BE2C (cell line): Measurements from ENCODE around the gene TECPR2.

Source experiments
- DNase-seq: peaks from one replicate; pipeline ENCODE4 v3.0.0-alpha.2; 2020
- H3K27me3 ChIP-seq: fragments of 250-450 bp; sonication (Bioruptor Pico); 2 replicates; pipeline ENCODE4 v1.5.1; 2020; ENCODE audit warnings: mild to moderate bottlenecking
- H3K36me3 ChIP-seq: fragments of 250-450 bp; sonication (Bioruptor Pico); 2 replicates; pipeline ENCODE4 v1.5.1; 2020; ENCODE audit warnings: mild to moderate bottlenecking
- H3K4me1 ChIP-seq: fragments of 250-450 bp; sonication (Bioruptor Pico); 2 replicates; pipeline ENCODE4 v1.5.1; 2020
- H3K4me3 ChIP-seq: 2 replicates; pipeline ENCODE4 v1.5.1; 2011; ENCODE audit warnings: low read depth, low read length
- H3K9me3 ChIP-seq: fragments of 250-450 bp; sonication (Bioruptor Pico); 2 replicates; pipeline ENCODE4 v1.5.1; 2020
- TF ChIP-seq, protein P1 (sequence below): IDR thresholded peaks from 2 replicates; pipeline ENCODE4 v1.5.1; 2012; ENCODE audit warnings: mild to moderate bottlenecking, low read depth, low read length

The TECPR2 gene

DNA sequence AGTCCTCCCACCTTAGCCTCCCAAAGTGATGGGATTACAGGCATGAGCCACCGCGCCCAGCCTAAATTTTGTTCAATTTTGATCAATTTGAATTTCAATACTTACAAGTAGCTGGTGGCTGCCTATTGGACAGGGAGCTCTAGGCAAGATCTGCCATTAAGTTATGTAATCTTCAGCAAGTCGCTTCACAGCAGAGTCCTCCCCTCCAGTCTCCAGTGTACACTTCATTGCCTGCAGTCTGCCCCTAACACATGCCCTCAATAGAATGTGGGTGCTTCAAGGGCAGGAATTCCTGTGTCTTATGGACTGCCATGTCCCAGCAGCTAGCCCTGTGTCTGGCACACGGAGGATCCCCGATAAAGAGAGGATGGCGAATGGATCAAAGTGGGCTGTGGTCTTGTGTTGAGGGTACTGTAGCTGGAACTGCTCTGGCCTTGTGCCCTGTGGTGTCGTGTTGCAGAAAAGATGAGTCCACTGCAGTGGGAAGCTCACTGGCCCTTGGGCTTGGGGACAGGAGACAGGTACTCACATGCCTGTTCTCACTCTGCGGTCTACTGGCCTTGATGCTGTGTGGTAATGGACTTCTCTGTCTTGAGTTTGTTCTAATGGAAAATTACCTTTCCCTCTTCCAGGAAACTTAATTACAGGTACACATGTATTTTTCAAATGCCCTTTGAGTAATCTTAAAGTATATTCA is 67.6 kb downstream of the TECPR2 start:
- Histone ChIP-seq H3K9me3 (no peaks in the 10 kb centered on the region), H3K4me3 (no peak overlapping the region)

DNA sequence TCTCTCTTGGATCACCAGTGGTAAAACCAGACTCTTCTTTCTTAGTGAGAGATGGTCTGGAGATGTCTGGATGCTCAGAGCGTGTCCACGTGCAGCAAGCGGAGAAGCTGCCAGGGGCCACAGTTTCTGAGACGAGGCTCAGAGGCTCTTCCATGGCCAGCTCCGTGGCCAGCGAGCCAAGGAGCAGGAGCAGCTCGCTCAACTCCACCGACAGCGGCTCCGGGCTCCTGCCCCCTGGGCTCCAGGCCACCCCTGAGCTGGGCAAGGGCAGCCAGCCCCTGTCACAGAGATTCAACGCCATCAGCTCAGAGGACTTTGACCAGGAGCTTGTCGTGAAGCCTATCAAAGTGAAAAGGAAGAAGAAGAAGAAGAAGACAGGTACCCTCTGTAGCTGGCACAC is 69.0 kb downstream of the TECPR2 start:
- no peaks in the 10 kb centered on the region for H3K4me1 ChIP-seq
- no peaks in the 10 kb centered on the region for H3K9me3 ChIP-seq
- no peak for DNase-seq
- TF ChIP-seq, protein P1, sequence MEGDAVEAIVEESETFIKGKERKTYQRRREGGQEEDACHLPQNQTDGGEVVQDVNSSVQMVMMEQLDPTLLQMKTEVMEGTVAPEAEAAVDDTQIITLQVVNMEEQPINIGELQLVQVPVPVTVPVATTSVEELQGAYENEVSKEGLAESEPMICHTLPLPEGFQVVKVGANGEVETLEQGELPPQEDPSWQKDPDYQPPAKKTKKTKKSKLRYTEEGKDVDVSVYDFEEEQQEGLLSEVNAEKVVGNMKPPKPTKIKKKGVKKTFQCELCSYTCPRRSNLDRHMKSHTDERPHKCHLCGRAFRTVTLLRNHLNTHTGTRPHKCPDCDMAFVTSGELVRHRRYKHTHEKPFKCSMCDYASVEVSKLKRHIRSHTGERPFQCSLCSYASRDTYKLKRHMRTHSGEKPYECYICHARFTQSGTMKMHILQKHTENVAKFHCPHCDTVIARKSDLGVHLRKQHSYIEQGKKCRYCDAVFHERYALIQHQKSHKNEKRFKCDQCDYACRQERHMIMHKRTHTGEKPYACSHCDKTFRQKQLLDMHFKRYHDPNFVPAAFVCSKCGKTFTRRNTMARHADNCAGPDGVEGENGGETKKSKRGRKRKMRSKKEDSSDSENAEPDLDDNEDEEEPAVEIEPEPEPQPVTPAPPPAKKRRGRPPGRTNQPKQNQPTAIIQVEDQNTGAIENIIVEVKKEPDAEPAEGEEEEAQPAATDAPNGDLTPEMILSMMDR: no peak
- H3K4me3 ChIP-seq: no peak overlapping the region
- H3K36me3 ChIP-seq: no peaks in the 10 kb centered on the region
- H3K27me3 ChIP-seq: no peaks in the 10 kb centered on the region

More for the DNA sequence above, 67.6 kb downstream of the TECPR2 start:
- TF ChIP-seq, protein P1: no peak
- DNase-seq: no peak
- Histone ChIP-seq H3K27me3 (no peaks in the 10 kb centered on the region), H3K4me1 (no peaks in the 10 kb centered on the region), H3K36me3 (no peaks in the 10 kb centered on the region)

DNA sequence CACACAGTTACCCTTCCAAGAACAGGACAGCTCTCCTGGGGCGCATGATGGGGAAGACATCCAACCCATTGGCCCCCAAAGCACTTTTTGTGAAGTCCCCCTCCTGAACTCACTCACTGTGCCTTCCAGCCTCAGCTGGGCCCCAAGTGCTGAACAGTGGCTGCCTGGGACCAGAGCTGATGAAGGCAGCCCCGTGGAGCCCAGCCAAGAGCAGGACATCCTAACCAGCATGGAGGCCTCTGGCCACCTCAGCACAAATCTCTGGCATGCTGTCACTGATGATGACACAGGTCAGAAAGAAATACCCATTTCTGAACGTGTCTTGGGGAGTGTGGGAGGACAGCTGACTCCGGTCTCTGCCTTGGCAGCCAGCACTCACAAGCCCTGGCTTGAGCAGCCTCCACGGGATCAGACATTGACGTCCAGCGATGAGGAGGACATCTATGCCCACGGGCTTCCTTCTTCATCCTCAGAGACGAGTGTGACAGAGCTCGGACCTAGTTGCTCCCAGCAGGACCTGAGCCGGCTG is 72.0 kb downstream of the TECPR2 start:
- no peak overlapping the region for H3K4me3 ChIP-seq

DNA sequence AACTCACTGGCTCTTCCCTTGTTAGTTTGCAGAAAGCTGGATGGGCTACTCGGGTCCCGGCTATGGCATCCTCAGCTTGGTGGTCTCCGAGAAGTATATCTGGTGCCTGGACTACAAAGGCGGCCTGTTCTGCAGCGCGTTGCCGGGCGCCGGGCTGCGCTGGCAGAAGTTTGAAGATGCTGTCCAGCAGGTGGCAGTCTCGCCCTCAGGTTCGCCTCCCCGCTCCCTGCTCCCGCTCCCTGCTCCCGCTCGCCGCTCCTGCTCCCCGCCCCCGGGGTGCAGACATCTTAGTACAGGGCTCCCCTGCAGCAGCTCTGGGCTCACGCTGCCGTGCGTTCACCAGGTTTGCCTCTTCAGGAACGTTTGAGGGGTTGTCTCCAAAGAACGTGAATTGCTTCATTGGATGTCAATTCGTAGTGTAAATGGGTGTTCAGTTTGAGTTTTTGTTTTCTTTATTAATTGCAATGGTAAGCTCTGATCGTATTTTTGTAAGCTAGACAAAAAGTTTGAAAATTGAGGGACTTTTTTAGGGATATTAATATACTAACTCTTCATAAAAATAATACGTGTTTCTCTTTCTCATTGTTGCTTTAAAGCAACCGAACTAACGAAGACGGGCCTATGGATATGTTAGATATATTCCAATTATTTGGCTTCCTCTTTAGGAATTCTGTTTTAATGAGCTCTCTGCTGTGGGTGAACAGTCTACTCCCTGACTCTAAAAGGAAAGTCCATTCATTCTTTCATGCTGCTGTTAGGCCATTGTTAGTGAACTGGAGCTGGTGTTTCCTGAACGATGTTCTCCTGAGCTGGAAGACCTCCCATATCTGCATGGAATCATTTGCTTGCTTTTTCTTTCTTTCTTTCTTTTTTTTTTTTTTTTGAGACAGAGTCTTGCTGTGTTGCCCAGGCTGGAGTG is 75.5 kb downstream of the TECPR2 start:
- peak overlapping the region; percentile 33 for H3K4me3 ChIP-seq
- TF ChIP-seq, protein P1: peak; percentile 75
- H3K36me3 ChIP-seq: peaks cover 6% of the 10 kb centered on the region; the same call in 1 of the 2 replicates
- peaks cover 7% of the 10 kb centered on the region; the same call in 1 of the 2 replicates for H3K4me1 ChIP-seq
- no peaks in the 10 kb centered on the region for H3K27me3 ChIP-seq
- H3K9me3 ChIP-seq: no peaks in the 10 kb centered on the region
- DNase-seq: peak; percentile 93

More for the DNA sequence above, 72.0 kb downstream of the TECPR2 start:
- no peak for DNase-seq
- no peaks in the 10 kb centered on the region for H3K9me3 ChIP-seq
- H3K36me3 ChIP-seq: no peaks in the 10 kb centered on the region; the same call in 1 of the 2 replicates
- H3K4me1 ChIP-seq: no peaks in the 10 kb centered on the region
- no peaks in the 10 kb centered on the region for H3K27me3 ChIP-seq
- TF ChIP-seq, protein P1: no peak

DNA sequence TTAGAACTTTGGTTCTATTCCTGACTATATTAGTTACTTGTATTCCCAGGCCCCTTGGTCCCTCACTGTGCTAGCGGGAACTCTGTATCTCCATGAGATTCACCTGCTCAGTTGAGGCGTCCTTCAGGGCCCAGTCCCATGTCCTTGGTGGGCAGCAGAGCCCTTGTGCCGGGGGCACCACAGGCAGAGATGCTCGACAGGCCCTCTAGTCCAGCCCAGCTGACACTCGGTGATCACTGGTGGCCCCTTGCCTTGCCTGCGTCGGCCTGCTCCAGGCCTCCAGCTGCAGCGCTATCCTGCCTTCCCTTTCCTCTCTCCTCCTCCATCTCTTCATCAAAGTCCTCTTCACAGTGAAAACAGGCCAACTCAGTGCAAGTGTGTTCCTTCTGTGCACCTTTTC is 76.8 kb downstream of the TECPR2 start:
- Histone ChIP-seq H3K36me3 (peaks cover 14% of the 10 kb centered on the region), H3K4me1 (peaks cover 7% of the 10 kb centered on the region; the same call in 1 of the 2 replicates), H3K9me3 (no peaks in the 10 kb centered on the region), H3K4me3 (no peak overlapping the region), H3K27me3 (no peaks in the 10 kb centered on the region)
- no peak for DNase-seq
- TF ChIP-seq, protein P1: no peak
